ENCODE measurements around the gene BCOR. TPM values are rescaled to one million over a fixed set of nuclear protein-coding genes. Genes with fewer than 3 reads are reported as not detected.

BCOR gene
- total and polyA plus RNA-seq, 2 of the 13 experiments (the other 11 are each of a cell fraction or from before 2014, with no cell fraction given), result 14.3 to 15.2 TPM

GRCh38 chrX:40003428-40004245 is 94.1 kb downstream of the BCOR start (continued):
- no peak for TF ChIP-seq ZNF441 (CRISPR knock-in tag; IDR thresholded peaks at IDR 0.05; ENCODE audit: borderline replicate concordance)
- TF ChIP-seq ZNF407 (CRISPR knock-in tag; IDR thresholded peaks at IDR 0.05; ENCODE audit: not compliant biosample characterization), result no peak
- TF ChIP-seq TERF1 (CRISPR knock-in tag; IDR thresholded peaks at IDR 0.05), result no peak
- no peak for TF ChIP-seq ZNF430 (CRISPR knock-in tag; IDR thresholded peaks at IDR 0.05)
- TF ChIP-seq SUZ12 (IDR thresholded peaks at IDR 0.05; ENCODE audit: low read depth, low read length), result no peak
- TF ChIP-seq ZNF788 (CRISPR knock-in tag; IDR thresholded peaks at IDR 0.05; ENCODE audit: borderline replicate concordance), result no peak
- no peak for TF ChIP-seq BORCS8-MEF2B (CRISPR knock-in tag; IDR thresholded peaks at IDR 0.05)
- TF ChIP-seq KLF12 (CRISPR knock-in tag; IDR thresholded peaks at IDR 0.05; ENCODE audit: borderline replicate concordance), result no peak
- TF ChIP-seq ZHX2 (IDR thresholded peaks at IDR 0.05; ENCODE audit: low read depth), result no peak
- no peak for TF ChIP-seq ZHX2 (CRISPR knock-in tag; IDR thresholded peaks at IDR 0.05; ENCODE audit: borderline replicate concordance)
